Fibroblast of lung (primary cell): ENCODE measurements around the gene JRKL.

Experiments used
- EZH2 ChIP-seq: IDR thresholded peaks from 2 replicates; pipeline ENCODE4 v1.5.1; 2012; ENCODE audit warnings: low read length, control low read depth, mild to moderate bottlenecking; ENCODE audit errors: missing control alignments
- TF ChIP-seq, protein P1 (sequence below), 2 donors: IDR thresholded peaks in 1 of 2; conservative IDR thresholded peaks in 1 of 2; 1 replicate in 1 of 2; 2 replicates in 1 of 2; pipeline ENCODE4 v1.5.1; 2011 to 2012; ENCODE audit warnings: low read length in 2 of 2, control low read depth in 1 of 2, inconsistent platforms in 1 of 2, low read depth in 1 of 2, mild to moderate bottlenecking in 1 of 2

GRCh38 chr11:96365493-96365892 is 24.3 kb upstream of the JRKL start:
- TF ChIP-seq, protein P1, sequence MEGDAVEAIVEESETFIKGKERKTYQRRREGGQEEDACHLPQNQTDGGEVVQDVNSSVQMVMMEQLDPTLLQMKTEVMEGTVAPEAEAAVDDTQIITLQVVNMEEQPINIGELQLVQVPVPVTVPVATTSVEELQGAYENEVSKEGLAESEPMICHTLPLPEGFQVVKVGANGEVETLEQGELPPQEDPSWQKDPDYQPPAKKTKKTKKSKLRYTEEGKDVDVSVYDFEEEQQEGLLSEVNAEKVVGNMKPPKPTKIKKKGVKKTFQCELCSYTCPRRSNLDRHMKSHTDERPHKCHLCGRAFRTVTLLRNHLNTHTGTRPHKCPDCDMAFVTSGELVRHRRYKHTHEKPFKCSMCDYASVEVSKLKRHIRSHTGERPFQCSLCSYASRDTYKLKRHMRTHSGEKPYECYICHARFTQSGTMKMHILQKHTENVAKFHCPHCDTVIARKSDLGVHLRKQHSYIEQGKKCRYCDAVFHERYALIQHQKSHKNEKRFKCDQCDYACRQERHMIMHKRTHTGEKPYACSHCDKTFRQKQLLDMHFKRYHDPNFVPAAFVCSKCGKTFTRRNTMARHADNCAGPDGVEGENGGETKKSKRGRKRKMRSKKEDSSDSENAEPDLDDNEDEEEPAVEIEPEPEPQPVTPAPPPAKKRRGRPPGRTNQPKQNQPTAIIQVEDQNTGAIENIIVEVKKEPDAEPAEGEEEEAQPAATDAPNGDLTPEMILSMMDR (conservative IDR thresholded peaks at IDR 0.05 in 1 of 2, IDR thresholded peaks at IDR 0.05 in 1 of 2; ENCODE audit: low read depth in 1 of 2, low read length in 2 of 2): no peak
- TF ChIP-seq EZH2: no peak
